Upper lobe of left lung (tissue), 4 donors: Measurements from ENCODE around the gene ALPP.
"Not testable (repeated sequence)": the region's sequence is repeated elsewhere in the genome, so short reads cannot be mapped to it uniquely, and the experiment has no call there.

Experiments
- CTCF ChIP-seq, 6 experiments: fragments of 450-650 bp in 4 of 6; fragments of 200-600 bp in 2 of 6; sonication (generic) in 2 of 6; IDR thresholded peaks; one replicate each; pipeline ENCODE4 v1.5.1; 2016 to 2019; ENCODE audit warnings: antibody characterized with exemption in 6 of 6
- EP300 ChIP-seq, 4 donors: sonication (generic); formaldehyde crosslinking; IDR thresholded peaks; one replicate each; pipeline ENCODE4 v1.5.1; 2017; ENCODE audit warnings: antibody characterized with exemption in 4 of 4, control low read depth in 2 of 4
- POLR2A ChIP-seq, 4 donors: fragments of 450-650 bp; IDR thresholded peaks; one replicate each; pipeline ENCODE4 v1.5.1; 2016 to 2017; ENCODE audit warnings: antibody characterized with exemption in 4 of 4, mild to moderate bottlenecking in 2 of 4
- POLR2AphosphoS5 ChIP-seq, 2 donors: sonication (generic); formaldehyde crosslinking; IDR thresholded peaks; one replicate each; pipeline ENCODE4 v1.5.1; 2017; ENCODE audit warnings: antibody characterized with exemption in 2 of 2

- TF ChIP-seq CTCF, POLR2A, EP300, POLR2AphosphoS5 (IDR thresholded peaks at IDR 0.05): not testable (repeated sequence)
These were observed 29.7 kb downstream of the ALPP start for GRCh38 chr2:232408269-232408668.
